Fibroblast of pulmonary artery (primary cell): ENCODE results near the gene FRMD4B.

ENCODE experiments used
- DNase-seq: peaks from one replicate; pipeline ENCODE4 v3.0.0-alpha.2; 2010; ENCODE audit warnings: low read depth
- H3K4me3 ChIP-seq: replicated peaks from 2 replicates; pipeline ENCODE4 v1.5.1; 2011; ENCODE audit warnings: low read depth, mild to moderate bottlenecking, control low read depth, low read length, moderate library complexity
- CTCF ChIP-seq: IDR thresholded peaks from 2 replicates; pipeline ENCODE4 v1.5.1; 2011; ENCODE audit warnings: mild to moderate bottlenecking, control low read depth, low read length, inconsistent platforms; ENCODE audit errors: missing control alignments

FRMD4B gene

GRCh38 chr3:69246612-69247011 is 139.3 kb downstream of the FRMD4B start:
- no peak for DNase-seq
- no peak for TF ChIP-seq CTCF
- H3K4me3 ChIP-seq, result no peak overlapping the region

- no peak for DNase-seq
- no peak overlapping the region for H3K4me3 ChIP-seq
- TF ChIP-seq CTCF, result no peak
These were observed 141.8 kb downstream of the FRMD4B start for GRCh38 chr3:69244039-69244438.

- TF ChIP-seq CTCF, result no peak
- no peak overlapping the region for H3K4me3 ChIP-seq
- DNase-seq, result no peak
These were observed 144.1 kb downstream of the FRMD4B start for GRCh38 chr3:69241769-69242168.

- no peak overlapping the region for H3K4me3 ChIP-seq
- TF ChIP-seq CTCF, result no peak
- DNase-seq, result peak; percentile 60
These were observed 145.0 kb downstream of the FRMD4B start for GRCh38 chr3:69240651-69241568.

GRCh38 chr3:69239063-69239462 is 146.8 kb downstream of the FRMD4B start:
- TF ChIP-seq CTCF, result no peak
- no peak for DNase-seq
- no peak overlapping the region for H3K4me3 ChIP-seq

GRCh38 chr3:69236812-69237707 is 148.8 kb downstream of the FRMD4B start:
- H3K4me3 ChIP-seq, result peak overlapping the region; percentile 45
- DNase-seq, result no peak
- no peak for TF ChIP-seq CTCF
